ENCODE data around the gene PLXNB3. TPM values are rescaled to one million over a fixed set of nuclear protein-coding genes. Genes with fewer than 3 reads are reported as not detected.

The PLXNB3 gene
- total RNA-seq, 4 donors from 2014 or later = 2.7 to 25.6 (median 7.6) TPM

DNA sequence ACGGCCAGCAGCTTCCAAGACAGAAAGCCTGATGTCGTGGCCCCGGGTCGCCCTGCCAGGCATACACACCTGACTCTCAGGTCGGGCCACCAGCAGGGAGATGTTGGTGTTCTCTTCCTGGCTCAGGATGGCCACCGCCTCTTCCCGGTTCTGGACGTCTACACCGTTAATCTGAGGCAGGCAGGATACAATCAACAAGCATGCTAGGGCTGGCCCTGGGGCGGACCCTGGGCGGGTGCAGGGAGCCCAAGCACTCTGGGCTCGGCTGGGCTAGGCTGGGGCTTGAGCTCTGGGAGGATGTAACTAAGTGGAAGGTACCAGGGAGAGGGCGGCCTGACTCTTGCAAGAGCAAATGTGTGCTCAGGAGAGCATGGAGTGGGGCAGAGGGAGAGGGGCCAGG is 41.4 kb downstream of the PLXNB3 start:
- no peaks in the 10 kb centered on the region for H3K36me3 ChIP-seq
- no peak overlapping the region for H3K4me3 ChIP-seq
- no peak for DNase-seq
- no peaks in the 10 kb centered on the region for H3K4me1 ChIP-seq
- TF ChIP-seq POLR2A (IDR thresholded peaks at IDR 0.05) = no peak
- H3K9me3 ChIP-seq = no peaks in the 10 kb centered on the region
- no peaks in the 10 kb centered on the region for H3K27me3 ChIP-seq
- no peak overlapping the region for H3K27ac ChIP-seq

DNA sequence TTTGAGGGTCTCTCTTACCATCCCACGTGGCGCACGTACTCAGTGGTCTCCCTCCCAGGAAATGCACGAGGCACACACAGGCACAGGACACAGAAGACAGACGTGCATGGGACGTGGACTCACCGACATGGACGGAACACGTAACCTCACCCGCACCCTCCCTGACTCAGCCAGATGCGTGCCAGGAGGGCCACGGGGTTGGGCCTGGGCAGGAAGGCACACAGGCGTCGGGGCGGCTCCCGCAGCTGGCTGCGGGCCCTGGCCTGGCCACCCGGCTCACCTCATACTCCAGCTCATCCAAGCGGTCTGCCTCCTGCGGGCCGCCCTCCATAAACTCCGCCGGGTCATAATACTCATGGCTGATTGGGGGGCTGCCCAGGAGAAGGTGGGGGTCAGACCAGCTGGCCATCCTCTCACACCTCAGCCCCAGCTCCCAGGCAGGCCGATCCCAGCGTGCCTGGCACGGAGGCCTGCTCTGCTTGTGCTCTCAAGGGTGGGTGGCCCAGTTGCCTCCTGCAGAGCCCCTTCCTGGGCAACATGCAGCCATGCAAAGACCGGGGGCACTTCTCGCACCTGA is 43.0 kb downstream of the PLXNB3 start:
- Histone ChIP-seq H3K4me3 (no peak overlapping the region), H3K9me3 (no peaks in the 10 kb centered on the region), H3K4me1 (no peaks in the 10 kb centered on the region), H3K27ac (no peak overlapping the region), H3K36me3 (no peaks in the 10 kb centered on the region), H3K27me3 (no peaks in the 10 kb centered on the region)
- TF ChIP-seq POLR2A (IDR thresholded peaks at IDR 0.05) = no peak
- TF ChIP-seq, protein P1, sequence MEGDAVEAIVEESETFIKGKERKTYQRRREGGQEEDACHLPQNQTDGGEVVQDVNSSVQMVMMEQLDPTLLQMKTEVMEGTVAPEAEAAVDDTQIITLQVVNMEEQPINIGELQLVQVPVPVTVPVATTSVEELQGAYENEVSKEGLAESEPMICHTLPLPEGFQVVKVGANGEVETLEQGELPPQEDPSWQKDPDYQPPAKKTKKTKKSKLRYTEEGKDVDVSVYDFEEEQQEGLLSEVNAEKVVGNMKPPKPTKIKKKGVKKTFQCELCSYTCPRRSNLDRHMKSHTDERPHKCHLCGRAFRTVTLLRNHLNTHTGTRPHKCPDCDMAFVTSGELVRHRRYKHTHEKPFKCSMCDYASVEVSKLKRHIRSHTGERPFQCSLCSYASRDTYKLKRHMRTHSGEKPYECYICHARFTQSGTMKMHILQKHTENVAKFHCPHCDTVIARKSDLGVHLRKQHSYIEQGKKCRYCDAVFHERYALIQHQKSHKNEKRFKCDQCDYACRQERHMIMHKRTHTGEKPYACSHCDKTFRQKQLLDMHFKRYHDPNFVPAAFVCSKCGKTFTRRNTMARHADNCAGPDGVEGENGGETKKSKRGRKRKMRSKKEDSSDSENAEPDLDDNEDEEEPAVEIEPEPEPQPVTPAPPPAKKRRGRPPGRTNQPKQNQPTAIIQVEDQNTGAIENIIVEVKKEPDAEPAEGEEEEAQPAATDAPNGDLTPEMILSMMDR (IDR thresholded peaks at IDR 0.05) = no peak
- no peak for DNase-seq

DNA sequence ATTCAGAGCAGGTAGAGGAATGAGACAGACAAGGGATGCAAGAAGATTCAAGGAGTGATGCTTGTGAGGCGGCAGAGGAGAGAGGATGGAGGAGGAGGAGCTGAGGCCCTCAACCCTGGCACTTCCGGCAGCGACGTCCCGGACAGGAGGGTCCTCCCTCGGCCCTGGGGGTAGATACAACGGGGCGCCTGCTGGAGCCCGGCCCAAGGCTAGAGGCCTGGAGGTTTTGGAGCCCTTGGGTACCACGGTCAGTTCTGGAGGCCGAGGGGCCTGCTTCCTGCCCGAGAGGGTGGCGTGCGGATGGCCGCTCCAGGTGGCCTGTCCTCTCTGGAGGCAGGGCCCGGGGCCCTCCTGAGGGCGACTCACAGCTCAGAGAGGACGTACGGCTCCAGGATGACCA is 43.9 kb downstream of the PLXNB3 start:
- no peaks in the 10 kb centered on the region for H3K4me1 ChIP-seq
- no peaks in the 10 kb centered on the region for H3K36me3 ChIP-seq
- no peaks in the 10 kb centered on the region for H3K27me3 ChIP-seq
- no peak overlapping the region for H3K27ac ChIP-seq
- no peak for TF ChIP-seq POLR2A (IDR thresholded peaks at IDR 0.05)
- TF ChIP-seq, protein P1 (IDR thresholded peaks at IDR 0.05) = no peak
- DNase-seq = no peak
- H3K4me3 ChIP-seq = no peak overlapping the region
- H3K9me3 ChIP-seq = no peaks in the 10 kb centered on the region

DNA sequence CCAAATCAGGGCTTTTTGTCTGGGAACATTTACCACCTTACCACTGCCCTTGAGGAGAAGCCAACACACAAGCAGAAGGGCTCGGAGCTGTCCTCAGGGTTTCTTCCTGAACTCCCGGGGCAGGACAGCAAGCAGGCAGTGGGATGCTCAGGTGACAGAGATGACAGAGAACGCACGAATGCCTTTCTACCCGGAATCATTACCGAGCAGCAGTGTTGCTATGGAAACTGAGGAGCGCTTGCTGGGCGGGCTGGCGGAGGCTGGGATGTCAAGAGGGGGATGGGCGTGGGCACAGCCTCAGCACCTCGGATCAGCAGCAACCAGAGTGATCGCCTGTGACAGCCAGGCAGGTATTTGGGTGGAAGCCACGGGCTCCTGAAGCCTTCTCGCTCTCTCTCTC is 48.2 kb downstream of the PLXNB3 start:
- no peaks in the 10 kb centered on the region for H3K9me3 ChIP-seq
- no peaks in the 10 kb centered on the region for H3K27me3 ChIP-seq
- no peak overlapping the region for H3K27ac ChIP-seq
- H3K4me1 ChIP-seq = no peaks in the 10 kb centered on the region
- no peak overlapping the region for H3K4me3 ChIP-seq
- no peak for TF ChIP-seq POLR2A (IDR thresholded peaks at IDR 0.05)
- TF ChIP-seq, protein P1 (IDR thresholded peaks at IDR 0.05) = no peak
- no peak for DNase-seq
- no peaks in the 10 kb centered on the region for H3K36me3 ChIP-seq

DNA sequence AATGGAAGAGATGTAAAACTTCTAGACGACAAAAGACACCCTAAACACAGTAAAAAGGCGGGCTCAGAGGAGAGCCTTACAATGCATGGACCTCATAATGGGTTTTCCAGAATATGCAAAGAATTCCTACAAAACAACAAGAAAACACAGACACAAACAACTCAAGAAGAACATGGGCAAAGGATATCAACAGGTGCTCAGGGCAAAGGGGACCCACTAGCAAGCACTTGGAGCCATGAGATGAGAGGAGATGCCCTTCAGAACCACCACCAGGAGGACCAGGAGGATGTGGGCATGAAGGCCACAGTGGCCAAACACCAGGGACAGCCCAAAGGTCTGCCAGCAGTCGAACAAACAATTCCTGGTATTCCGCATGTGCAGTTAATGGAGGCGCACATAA is 49.1 kb downstream of the PLXNB3 start:
- no peaks in the 10 kb centered on the region for H3K36me3 ChIP-seq
- H3K9me3 ChIP-seq = no peaks in the 10 kb centered on the region
- no peaks in the 10 kb centered on the region for H3K27me3 ChIP-seq
- no peak overlapping the region for H3K27ac ChIP-seq
- no peaks in the 10 kb centered on the region for H3K4me1 ChIP-seq
- no peak for TF ChIP-seq POLR2A (IDR thresholded peaks at IDR 0.05)
- TF ChIP-seq, protein P1 (IDR thresholded peaks at IDR 0.05) = no peak
- no peak overlapping the region for H3K4me3 ChIP-seq
- DNase-seq = no peak

DNA sequence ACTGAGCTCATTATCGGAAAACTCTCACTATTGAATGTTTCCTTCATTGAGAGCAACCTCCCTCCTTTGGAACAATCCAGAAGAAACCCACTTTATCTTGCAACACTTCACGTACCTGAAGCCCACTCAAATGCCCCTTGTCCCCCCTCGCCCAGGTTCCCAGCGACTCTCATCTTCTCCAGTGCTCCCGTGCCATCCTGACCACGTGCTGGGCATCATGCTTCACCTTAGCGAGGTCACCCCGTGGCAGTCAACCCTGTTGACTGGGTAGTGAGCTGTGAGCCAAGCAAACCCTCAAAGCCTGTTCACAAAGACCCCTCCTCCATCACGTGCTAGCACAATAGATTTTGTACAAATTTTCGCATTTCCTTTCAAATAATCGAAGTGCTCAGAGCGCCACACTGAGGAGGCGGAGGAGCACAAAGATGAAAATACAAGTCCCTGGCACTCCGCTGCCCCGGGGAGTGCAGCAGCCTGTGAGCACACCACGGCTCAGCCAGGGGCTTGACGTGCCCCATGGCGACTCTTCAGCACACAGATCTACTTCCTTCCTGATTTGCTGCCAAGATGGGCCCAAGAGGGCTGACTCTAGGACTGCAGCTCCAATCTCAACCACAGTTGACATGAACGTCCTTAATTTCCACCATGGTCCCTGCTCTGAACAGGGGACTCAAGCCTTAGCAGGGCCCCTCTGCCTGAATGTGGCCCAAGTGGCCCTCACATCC is 50.7 kb downstream of the PLXNB3 start:
- Histone ChIP-seq H3K4me1 (no peaks in the 10 kb centered on the region), H3K27me3 (no peaks in the 10 kb centered on the region), H3K27ac (no peak overlapping the region), H3K4me3 (no peak overlapping the region), H3K9me3 (no peaks in the 10 kb centered on the region), H3K36me3 (no peaks in the 10 kb centered on the region)
- no peak for DNase-seq
- TF ChIP-seq, protein P1 (IDR thresholded peaks at IDR 0.05) = no peak
- no peak for TF ChIP-seq POLR2A (IDR thresholded peaks at IDR 0.05)
